Measurements from ENCODE around the gene TSPAN33. TPM values are rescaled to one million over a fixed set of nuclear protein-coding genes. Genes with fewer than 3 reads are reported as not detected.

TSPAN33 gene
- total and polyA plus RNA-seq, 9 of the 15 experiments (the other 6 are each of a cell fraction or from before 2014, with no cell fraction given) = 0.03 to 1.5 (median 0.23) TPM; not detected in 2

DNA sequence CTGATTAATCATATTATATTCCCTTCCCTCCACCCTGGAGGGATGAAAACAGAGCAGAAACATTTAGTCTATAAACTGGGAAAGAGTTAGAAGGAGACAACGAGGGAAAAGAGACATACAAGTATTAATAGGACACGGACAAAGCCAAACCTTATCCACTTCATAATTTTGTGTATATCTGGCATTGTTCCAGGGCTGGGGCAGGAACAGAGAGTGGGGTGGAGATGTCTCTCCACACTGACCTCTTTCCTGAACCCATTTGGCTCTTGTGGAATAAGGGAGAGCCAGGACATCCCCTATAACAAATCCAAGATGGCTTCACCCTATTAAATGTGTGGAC is 43.7 kb upstream of the TSPAN33 start:
- DNase-seq (ENCODE audit: extremely low read depth in 1 of 4, low spot score in 3 of 4) (no peak), FAIRE-seq (no peak), ATAC-seq (no peak)
- ChIA-PET POLR2A (interaction anchor here (0.6 to 1.3 kb wide), 3 partner anchors 8 to 93 kb away, joined by 3 to 6 read pairs (median 3); no protein-coding TSS in a partner anchor), CTCF (ENCODE audit: low intra/inter-chr PET ratio) (no interaction called here)
- H3K79me2 ChIP-seq (ENCODE audit: control insufficient read depth, insufficient read depth, low read length) = no peaks in the 10 kb centered on the region
- TF ChIP-seq PTBP1 (IDR thresholded peaks at IDR 0.05; ENCODE audit: low read depth, low read length) (no peak), NFIC (IDR thresholded peaks at IDR 0.05) (peak; percentile 81)
- no TSS peak for BruUV-seq (replicated peaks)
- intact Hi-C loops (cut with micrococcal nuclease) = no loop called here
- H3K9ac ChIP-seq (ENCODE audit: insufficient read depth in 1 of 2, low read depth in 2 of 2, low read length in 2 of 2) = no peak overlapping the region
- H3K4me3 ChIP-seq = no peak overlapping the region
- peaks cover 21 to 28% of the 10 kb centered on the region in 2 experiments; a peak in 4 of 5 replicates for H3K27me3 ChIP-seq (ENCODE audit: control insufficient read depth in 2 of 2, insufficient read depth in 2 of 2, low read length in 2 of 2)
- no peaks in the 10 kb centered on the region for H3K9me1 ChIP-seq (ENCODE audit: control insufficient read depth, insufficient read depth, low read length)
- H3K36me3 ChIP-seq (ENCODE audit: control insufficient read depth, insufficient read depth, low read length) = no peaks in the 10 kb centered on the region
- no peaks in the 10 kb centered on the region for H3K9me3 ChIP-seq (replicated peaks; ENCODE audit: control insufficient read depth, insufficient read depth, low read depth, low read length)
- H4K20me1 ChIP-seq (replicated peaks; ENCODE audit: control insufficient read depth, insufficient read depth, low read length) = no peaks in the 10 kb centered on the region
- in situ Hi-C loops (cut with MboI) = no loop called here
- no peaks in the 10 kb centered on the region for H3K4me1 ChIP-seq (replicated peaks in 1 of 2; ENCODE audit: control insufficient read depth in 2 of 2, insufficient read depth in 2 of 2, low read length in 2 of 2)
- no peak overlapping the region for H3K27ac ChIP-seq (ENCODE audit: extremely low read depth, low read depth, low read length)
- H2AFZ ChIP-seq (ENCODE audit: low read depth, low read length) = no peak overlapping the region
- 3% methylated on average over 2 of the region's 2 CpGs for WGBS (ENCODE audit: insufficient coverage, low coverage, missing lambda C conversion rate)
- H3K4me2 ChIP-seq (ENCODE audit: insufficient read depth, low read length) = no peak overlapping the region

GRCh38 chr7:129101746-129102145 is 42.8 kb upstream of the TSPAN33 start:
- no peak for ATAC-seq
- no peak for DNase-seq (ENCODE audit: extremely low read depth in 1 of 4, low spot score in 3 of 4)
- Histone ChIP-seq H3K79me2 (ENCODE audit: control insufficient read depth, insufficient read depth, low read length) (no peaks in the 10 kb centered on the region), H3K9me1 (ENCODE audit: control insufficient read depth, insufficient read depth, low read length) (no peaks in the 10 kb centered on the region), H3K9ac (ENCODE audit: insufficient read depth in 1 of 2, low read depth in 2 of 2, low read length in 2 of 2) (no peak overlapping the region), H3K27ac (ENCODE audit: extremely low read depth, low read depth, low read length) (no peak overlapping the region), H3K27me3 (ENCODE audit: control insufficient read depth in 2 of 2, insufficient read depth in 2 of 2, low read length in 2 of 2) (peaks cover 15 to 23% of the 10 kb centered on the region in 2 experiments; a peak in 4 of 5 replicates), H4K20me1 (replicated peaks; ENCODE audit: control insufficient read depth, insufficient read depth, low read length) (no peaks in the 10 kb centered on the region), H3K36me3 (ENCODE audit: control insufficient read depth, insufficient read depth, low read length) (no peaks in the 10 kb centered on the region), H2AFZ (ENCODE audit: low read depth, low read length) (no peak overlapping the region), H3K9me3 (replicated peaks; ENCODE audit: control insufficient read depth, insufficient read depth, low read depth, low read length) (no peaks in the 10 kb centered on the region), H3K4me1 (replicated peaks in 1 of 2; ENCODE audit: control insufficient read depth in 2 of 2, insufficient read depth in 2 of 2, low read length in 2 of 2) (no peaks in the 10 kb centered on the region), H3K4me3 (no peak overlapping the region), H3K4me2 (ENCODE audit: insufficient read depth, low read length) (no peak overlapping the region)
- CTCF ChIA-PET (ENCODE audit: low intra/inter-chr PET ratio) = no interaction called here
- intact Hi-C loops (cut with micrococcal nuclease) = no loop called here
- FAIRE-seq = no peak
- in situ Hi-C loops (cut with MboI) = no loop called here
- no TSS peak for BruUV-seq (replicated peaks)
- 9% methylated on average over 6 of the region's 6 CpGs for WGBS (ENCODE audit: insufficient coverage, low coverage, missing lambda C conversion rate)
- POLR2A ChIA-PET = interaction anchor here (0.6 to 2.0 kb wide), 7 partner anchors 10 to 138 kb away, joined by 3 to 7 read pairs (median 3); partner anchors contain the start of gene TNPO3
- no peak for TF ChIP-seq ZNF217 (CRISPR knock-in tag; IDR thresholded peaks at IDR 0.05)
- no peak for TF ChIP-seq BHLHE40 (IDR thresholded peaks at IDR 0.05; ENCODE audit: low read length)
- no peak for TF ChIP-seq TEAD4 (IDR thresholded peaks at IDR 0.05; ENCODE audit: low read length)
- no peak for TF ChIP-seq TEAD4 (CRISPR knock-in tag; IDR thresholded peaks at IDR 0.05; ENCODE audit: borderline replicate concordance)
- no peak for TF ChIP-seq ZNF197 (CRISPR knock-in tag; IDR thresholded peaks at IDR 0.05; ENCODE audit: low read depth)
- no peak for TF ChIP-seq ZNF592 (IDR thresholded peaks at IDR 0.05)
- no peak for TF ChIP-seq KAT2B (IDR thresholded peaks at IDR 0.05; ENCODE audit: low read depth, low read length)
- TF ChIP-seq ZNF24 (IDR thresholded peaks at IDR 0.05) = no peak
- no peak for TF ChIP-seq PTTG1 (tag; IDR thresholded peaks at IDR 0.05; ENCODE audit: low read depth)
- TF ChIP-seq FOXJ3 (CRISPR knock-in tag; IDR thresholded peaks at IDR 0.05) = no peak

Data from K562 (cell line).